ENCODE data around the gene PPP2R3A. TPM values are rescaled to one million over a fixed set of nuclear protein-coding genes. Genes with fewer than 3 reads are reported as not detected.
"Not testable (repeated sequence)": the region's sequence is repeated elsewhere in the genome, so short reads cannot be mapped to it uniquely, and the experiment has no call there.

Gene PPP2R3A
- total RNA-seq, 1 donor from 2014 or later, result 19.2 TPM

- no peaks in the 10 kb centered on the region for H3K27me3 Mint-ChIP-seq (ENCODE audit: unreplicated experiment)
- peaks cover 40% of the 10 kb centered on the region for H3K36me3 Mint-ChIP-seq (ENCODE audit: unreplicated experiment)
- H3K4me3 Mint-ChIP-seq (ENCODE audit: unreplicated experiment), result no peak overlapping the region
- H3K4me1 Mint-ChIP-seq (ENCODE audit: unreplicated experiment), result no peaks in the 10 kb centered on the region
- DNase-seq (ENCODE audit: extremely low spot score, unreplicated experiment), result no peak
- TF ChIP-seq CTCF (IDR thresholded peaks at IDR 0.05), result no peak
- no peak overlapping the region for H3K27ac Mint-ChIP-seq (ENCODE audit: unreplicated experiment)
- peaks cover 23% of the 10 kb centered on the region for H3K9me3 Mint-ChIP-seq (ENCODE audit: unreplicated experiment)
Measured at GRCh38 chr3:136114421-136114820, 148.9 kb downstream of the PPP2R3A start.

GRCh38 chr3:136119332-136119731 is 153.8 kb downstream of the PPP2R3A start:
- H3K27me3 Mint-ChIP-seq (ENCODE audit: unreplicated experiment); H3K4me1 Mint-ChIP-seq (ENCODE audit: unreplicated experiment); H3K27ac Mint-ChIP-seq (ENCODE audit: unreplicated experiment); DNase-seq (ENCODE audit: extremely low spot score, unreplicated experiment); H3K4me3 Mint-ChIP-seq (ENCODE audit: unreplicated experiment): not testable (repeated sequence)
- peaks cover 25% of the 10 kb centered on the region for H3K36me3 Mint-ChIP-seq (ENCODE audit: unreplicated experiment)
- H3K9me3 Mint-ChIP-seq (ENCODE audit: unreplicated experiment), result peaks cover 24% of the 10 kb centered on the region

- H3K27me3 Mint-ChIP-seq (ENCODE audit: unreplicated experiment); H3K27ac Mint-ChIP-seq (ENCODE audit: unreplicated experiment); H3K4me3 Mint-ChIP-seq (ENCODE audit: unreplicated experiment); DNase-seq (ENCODE audit: extremely low spot score, unreplicated experiment); H3K4me1 Mint-ChIP-seq (ENCODE audit: unreplicated experiment): not testable (repeated sequence)
- peaks cover 24% of the 10 kb centered on the region for H3K9me3 Mint-ChIP-seq (ENCODE audit: unreplicated experiment)
- H3K36me3 Mint-ChIP-seq (ENCODE audit: unreplicated experiment), result peaks cover 28% of the 10 kb centered on the region
Measured at GRCh38 chr3:136119783-136120182, 154.3 kb downstream of the PPP2R3A start.

- Mint-ChIP-seq H3K27me3 (ENCODE audit: unreplicated experiment) (no peaks in the 10 kb centered on the region), H3K36me3 (ENCODE audit: unreplicated experiment) (peaks cover 32% of the 10 kb centered on the region), H3K9me3 (ENCODE audit: unreplicated experiment) (peaks cover 19% of the 10 kb centered on the region), H3K4me1 (ENCODE audit: unreplicated experiment) (peaks cover 3% of the 10 kb centered on the region), H3K27ac (ENCODE audit: unreplicated experiment) (no peak overlapping the region), H3K4me3 (ENCODE audit: unreplicated experiment) (no peak overlapping the region)
- no peak for DNase-seq (ENCODE audit: extremely low spot score, unreplicated experiment)
- TF ChIP-seq CTCF (IDR thresholded peaks at IDR 0.05), result no peak
Measured at GRCh38 chr3:136120373-136121348, 155.1 kb downstream of the PPP2R3A start.

GRCh38 chr3:136122006-136122405 is 156.5 kb downstream of the PPP2R3A start:
- Mint-ChIP-seq H3K36me3 (ENCODE audit: unreplicated experiment) (peaks cover 30% of the 10 kb centered on the region), H3K27ac (ENCODE audit: unreplicated experiment) (no peak overlapping the region), H3K27me3 (ENCODE audit: unreplicated experiment) (no peaks in the 10 kb centered on the region), H3K4me3 (ENCODE audit: unreplicated experiment) (no peak overlapping the region), H3K9me3 (ENCODE audit: unreplicated experiment) (peaks cover 6% of the 10 kb centered on the region), H3K4me1 (ENCODE audit: unreplicated experiment) (peaks cover 3% of the 10 kb centered on the region)
- no peak for TF ChIP-seq CTCF (IDR thresholded peaks at IDR 0.05)
- DNase-seq (ENCODE audit: extremely low spot score, unreplicated experiment), result no peak

GRCh38 chr3:136131647-136132046 is 166.1 kb downstream of the PPP2R3A start:
- Mint-ChIP-seq H3K36me3 (ENCODE audit: unreplicated experiment) (peaks cover 12% of the 10 kb centered on the region), H3K9me3 (ENCODE audit: unreplicated experiment) (peaks cover 15% of the 10 kb centered on the region)
- not testable (repeated sequence) for H3K27me3 Mint-ChIP-seq (ENCODE audit: unreplicated experiment); H3K4me1 Mint-ChIP-seq (ENCODE audit: unreplicated experiment); H3K4me3 Mint-ChIP-seq (ENCODE audit: unreplicated experiment); H3K27ac Mint-ChIP-seq (ENCODE audit: unreplicated experiment); DNase-seq (ENCODE audit: extremely low spot score, unreplicated experiment)

Data from osteocyte (in vitro differentiated cells).